T-cell (primary cell): ENCODE data around the gene SHMT1. TPM values are rescaled to one million over a fixed set of nuclear protein-coding genes. Genes with fewer than 3 reads are reported as not detected.
A peak's percentile ranks its signal among the peaks of the same experiment; 100 is the strongest.
"Not testable (repeated sequence)": the region's sequence is repeated elsewhere in the genome, so short reads cannot be mapped to it uniquely, and the experiment has no call there.

Experiments
- ATAC-seq, 4 experiments: fragments of 200-7000 bp in 3 of 4; fragments of 150-1000 bp in 1 of 4; cut with Tn5 transposase; replicated peaks in 1 of 4; 1 replicate in 3 of 4; 2 replicates in 1 of 4; pipeline ENCODE4 v1.10.0; 2021; ENCODE audit warnings: moderate library complexity in 3 of 4, mild to moderate bottlenecking in 2 of 4, moderate number of reproducible peaks in 1 of 4
- CTCF ChIA-PET, 2 donors: fragments of 300-600 bp; sonication (Branson Sonifier 250); formaldehyde crosslinking; loops; one replicate each; lab custom pipeline; 2022; ENCODE audit warnings: antibody characterized with exemption in 2 of 2; lab: Charles Lee
- POLR2A ChIA-PET, 2 donors: fragments of 300-600 bp; sonication (Branson Sonifier 250); formaldehyde crosslinking; loops; one replicate each; lab custom pipeline; 2022; ENCODE audit warnings: antibody characterized with exemption in 2 of 2; lab: Charles Lee
- DNase-seq, 35 experiments: peaks; one replicate each; pipeline versions ENCODE4 v3.0.0 to v3.0.0-alpha.2; 2013 to 2023
- H3K27ac ChIP-seq: one replicate; pipeline ENCODE4 v1.5.1; 2013; ENCODE audit warnings: low read length
- H3K27me3 ChIP-seq, 2 experiments: replicated peaks in 1 of 2; 1 replicate in 1 of 2; 2 replicates in 1 of 2; pipeline versions ENCODE4 v1.6.1 to v1.7.0; 2013; ENCODE audit warnings: low read length in 1 of 2, mixed read lengths in 1 of 2; ENCODE audit not compliant: control insufficient read depth in 2 of 2, insufficient read depth in 2 of 2; ENCODE audit errors: extremely low read depth in 1 of 2
- H3K36me3 ChIP-seq, 2 donors: 1 replicate in 1 of 2; 2 replicates in 1 of 2; pipeline versions ENCODE4 v1.6.1 to v1.7.0; 2013; ENCODE audit warnings: low read length in 1 of 2; ENCODE audit not compliant: control insufficient read depth in 2 of 2, insufficient read depth in 1 of 2; ENCODE audit errors: extremely low read depth in 1 of 2
- H3K4me1 ChIP-seq, 2 experiments: 1 replicate in 1 of 2; 2 replicates in 1 of 2; pipeline versions ENCODE4 v1.6.1 to v1.7.0; 2013; ENCODE audit warnings: low read length in 2 of 2, mixed read lengths in 1 of 2; ENCODE audit not compliant: insufficient read depth in 2 of 2, control insufficient read depth in 1 of 2; ENCODE audit errors: extremely low read depth in 1 of 2
- H3K4me3 ChIP-seq, 2 donors: 1 replicate in 1 of 2; 2 replicates in 1 of 2; pipeline versions ENCODE4 v1.5.1 to v1.7.0; 2013; ENCODE audit warnings: mild to moderate bottlenecking in 2 of 2, low read length in 1 of 2, moderate library complexity in 1 of 2; ENCODE audit not compliant: control insufficient read depth in 1 of 2; ENCODE audit errors: extremely low read depth in 1 of 2
- H3K9me3 ChIP-seq: 2 replicates; pipeline ENCODE4 v1.7.0; 2013
- H3K27ac Mint-ChIP-seq, 2 donors: one replicate each; pipeline ENCODE4 v1.8.0; 2020 to 2021; ENCODE audit warnings: mild to moderate bottlenecking in 2 of 2, mixed read lengths in 2 of 2
- H3K27me3 Mint-ChIP-seq, 2 donors: one replicate each; pipeline ENCODE4 v1.8.0; 2021 to 2022; ENCODE audit warnings: mixed read lengths in 2 of 2
- H3K36me3 Mint-ChIP-seq: one replicate; pipeline ENCODE4 v1.8.0; 2021; ENCODE audit warnings: mixed read lengths
- H3K4me1 Mint-ChIP-seq, 3 donors: one replicate each; pipeline ENCODE4 v1.8.0; 2020 to 2022; ENCODE audit warnings: mixed read lengths in 3 of 3, mild to moderate bottlenecking in 1 of 3
- H3K4me3 Mint-ChIP-seq, 3 donors: one replicate each; pipeline ENCODE4 v1.8.0; 2020 to 2022; ENCODE audit warnings: mild to moderate bottlenecking in 3 of 3, mixed read lengths in 3 of 3, moderate library complexity in 3 of 3
- H3K9me3 Mint-ChIP-seq, 3 donors: one replicate each; pipeline ENCODE4 v1.8.0; 2020 to 2022; ENCODE audit warnings: mixed read lengths in 3 of 3
- WGBS: methylation state at CpG from one replicate; pipeline ENCODE4 v1.1.5; 2013; ENCODE audit warnings: missing lambda C conversion rate; ENCODE audit not compliant: insufficient coverage; 5-methylcytosine and 5-hydroxymethylcytosine counted together
- total RNA-seq, 35 experiments: library from RNA in 6 of 35; stranded (reverse) in 6 of 35; fragments of 120-200 nt in 1 of 35; gene quantifications; one replicate each; pipeline versions ENCODE4 v1.2.1 to v1.2.4 and lab custom pipeline; 2013 to 2026

Gene SHMT1
- total RNA-seq, 5 donors from 2014 or later (not counting 1 experiment from before 2014, with no cell fraction given), result 8.3 to 14.7 (median 13.1) TPM

DNA sequence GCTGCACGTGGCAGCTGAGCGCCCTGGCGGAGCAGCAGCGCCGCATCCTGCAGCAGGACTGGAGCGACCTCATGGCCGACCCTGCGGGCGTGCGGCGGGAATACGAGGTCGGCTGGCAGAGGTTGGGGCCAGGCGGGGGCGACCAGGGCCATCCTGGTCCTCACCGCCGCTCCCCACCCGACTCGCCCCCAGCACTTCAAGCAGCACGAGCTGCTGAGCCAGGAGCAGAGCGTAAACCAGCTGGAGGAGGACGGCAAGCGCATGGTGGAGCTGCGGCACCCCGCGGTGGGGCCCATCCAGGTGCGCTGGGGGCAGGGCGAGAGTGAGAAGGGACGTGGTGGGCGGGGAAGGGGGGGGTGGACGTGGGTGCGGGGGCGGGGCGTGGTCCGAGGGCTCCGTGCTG is 19.7 kb upstream of the SHMT1 start:
- H3K27me3 ChIP-seq, result peaks cover 0 to 34% of the 10 kb centered on the region in 2 experiments
- DNase-seq, result peak in 15 of 35 experiments; percentile 6 to 41 (median 18)
- H3K27ac Mint-ChIP-seq, H3K4me1 Mint-ChIP-seq, H3K4me3 ChIP-seq, H3K36me3 Mint-ChIP-seq, H3K9me3 ChIP-seq, H3K9me3 Mint-ChIP-seq, H3K36me3 ChIP-seq, H3K4me1 ChIP-seq, POLR2A ChIA-PET, H3K27ac ChIP-seq, CTCF ChIA-PET: not testable (repeated sequence)
- WGBS, result 26% methylated on average over 20 of the region's 36 CpGs
- peak; percentile 52 to 89 (median 68) for ATAC-seq
- Mint-ChIP-seq H3K4me3 (peak overlapping the region in 1 of 3 donors; percentile 61), H3K27me3 (peaks cover 5 to 11% of the 10 kb centered on the region in 2 donors)

DNA sequence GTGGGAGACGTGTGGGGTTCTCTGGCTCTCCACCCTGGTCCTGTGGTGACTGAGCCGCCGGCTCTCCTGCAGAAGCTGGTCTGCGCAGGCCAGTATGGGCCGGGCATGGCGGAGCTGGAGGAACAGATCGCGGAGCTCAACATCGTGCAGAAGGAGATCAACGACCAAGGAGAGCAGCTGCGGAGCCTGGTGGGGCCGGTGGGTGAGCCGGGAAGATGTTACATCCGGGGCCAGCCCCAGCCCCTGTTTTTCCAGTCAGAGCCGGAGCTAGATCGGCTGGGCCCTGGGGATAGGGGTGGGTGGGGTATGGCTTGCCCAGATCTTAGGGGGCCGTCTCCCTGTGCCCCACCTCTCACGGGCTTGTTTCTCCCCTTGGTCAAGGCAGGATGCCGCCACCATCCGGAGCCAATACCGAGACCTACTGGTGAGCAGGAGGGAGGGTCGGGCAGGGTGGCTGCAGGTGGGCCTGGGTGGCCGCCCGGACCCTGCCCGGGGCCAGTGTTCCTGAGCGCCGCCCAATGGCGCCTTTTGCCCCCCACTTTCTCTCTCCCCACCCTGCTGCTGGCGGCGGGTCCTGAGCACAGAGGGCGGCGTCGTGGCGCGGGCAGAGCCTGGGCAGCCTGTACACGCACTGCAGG is 19.2 kb upstream of the SHMT1 start:
- H3K4me3 ChIP-seq, result no peak overlapping the region
- CTCF ChIA-PET, result no interaction called here
- 69% methylated on average over 33 of the region's 36 CpGs for WGBS

DNA sequence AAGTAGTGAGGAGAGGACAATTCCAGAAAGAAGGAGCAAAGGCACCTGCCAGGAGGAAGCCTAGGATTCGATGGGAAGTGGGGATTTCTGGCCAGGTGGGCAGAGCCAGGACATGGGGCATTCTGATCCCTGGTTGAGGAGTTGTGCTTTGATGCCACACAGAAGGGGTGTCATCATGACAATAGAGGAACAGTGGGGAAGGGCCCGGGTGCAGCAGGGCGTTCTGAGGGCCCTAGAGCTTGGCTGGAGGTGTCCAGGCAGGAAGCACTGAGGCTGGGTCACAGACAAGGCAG is 18.5 kb upstream of the SHMT1 start:
- Histone ChIP-seq H3K27me3 (peaks cover 0 to 34% of the 10 kb centered on the region in 2 experiments), H3K36me3 (no peaks in the 10 kb centered on the region), H3K4me1 (peaks cover 0 to 16% of the 10 kb centered on the region in 2 experiments), H3K9me3 (no peaks in the 10 kb centered on the region), H3K27ac (no peak overlapping the region), H3K4me3 (no peak overlapping the region)
- Mint-ChIP-seq H3K9me3 (no peaks in the 10 kb centered on the region), H3K4me1 (peaks cover 2 to 11% (median 7%) of the 10 kb centered on the region in 3 donors), H3K4me3 (peak overlapping the region in 2 of 3 donors; percentile 31 to 61), H3K27ac (no peak overlapping the region), H3K36me3 (no peaks in the 10 kb centered on the region), H3K27me3 (peaks cover 5 to 11% of the 10 kb centered on the region in 2 donors)
- ChIA-PET CTCF (no interaction called here), POLR2A (no interaction called here)
- ATAC-seq, result no peak
- WGBS, result 86% methylated on average over 3 of the region's 3 CpGs
- no peak for DNase-seq

More for the DNA sequence above, 19.2 kb upstream of the SHMT1 start:
- no peaks in the 10 kb centered on the region for H3K9me3 ChIP-seq
- H3K27me3 Mint-ChIP-seq, result peaks cover 5 to 11% of the 10 kb centered on the region in 2 donors
- peaks cover 0 to 12% of the 10 kb centered on the region in 2 experiments for H3K4me1 ChIP-seq
- no peaks in the 10 kb centered on the region for H3K36me3 ChIP-seq
- peak overlapping the region in 1 of 3 donors; percentile 61 for H3K4me3 Mint-ChIP-seq
- POLR2A ChIA-PET, result no interaction called here
- no peaks in the 10 kb centered on the region for H3K9me3 Mint-ChIP-seq
- ATAC-seq (peak in 1 of 4 experiments; percentile 26), DNase-seq (no peak)
- H3K4me1 Mint-ChIP-seq, result peaks cover 2 to 9% (median 7%) of the 10 kb centered on the region in 3 donors
- peak overlapping the region in 1 of 2 donors; percentile 8 for H3K27ac Mint-ChIP-seq
- peaks cover 0 to 34% of the 10 kb centered on the region in 2 experiments for H3K27me3 ChIP-seq
- no peaks in the 10 kb centered on the region for H3K36me3 Mint-ChIP-seq
- H3K27ac ChIP-seq, result no peak overlapping the region

DNA sequence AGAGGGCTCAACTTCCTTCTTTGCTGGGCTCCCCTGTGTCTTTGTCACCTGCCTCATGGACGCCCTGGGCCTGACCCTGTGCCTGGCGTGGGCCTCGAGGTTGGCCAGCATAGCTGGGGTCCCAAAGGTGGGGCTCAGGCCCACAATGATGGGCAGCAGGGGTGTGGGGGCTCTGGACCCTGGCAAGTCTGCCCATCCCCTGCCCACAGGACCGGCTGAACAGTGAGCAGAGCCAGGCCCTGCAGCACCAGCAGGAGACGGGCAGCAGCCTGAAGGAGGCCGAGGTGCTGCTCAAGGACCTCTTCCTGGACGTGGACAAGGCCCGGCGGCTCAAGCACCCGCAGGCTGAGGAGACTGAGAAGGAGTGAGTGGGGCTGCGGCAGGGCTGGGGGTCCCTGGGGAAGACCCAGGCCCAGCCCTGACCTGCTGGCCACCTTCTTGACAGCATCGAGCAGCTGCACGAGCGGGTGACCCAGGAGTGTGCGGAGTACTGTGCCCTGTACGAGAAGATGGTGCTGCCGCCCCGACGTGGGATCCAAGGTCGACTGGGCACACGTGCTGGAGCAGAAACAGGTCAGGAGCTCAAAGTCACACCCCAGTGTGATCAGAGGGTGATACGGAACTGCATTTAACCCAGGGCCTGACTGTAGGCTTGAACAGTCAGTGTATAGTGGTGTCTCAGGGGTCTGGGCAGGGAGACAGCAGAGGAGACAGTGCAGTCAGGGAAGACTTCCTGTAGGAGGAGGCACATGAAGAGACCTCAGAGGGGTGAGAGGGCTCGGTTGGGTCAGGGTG is 18.0 kb upstream of the SHMT1 start:
- H3K27ac Mint-ChIP-seq, result no peak overlapping the region
- H3K4me3 ChIP-seq, result no peak overlapping the region
- peaks cover 0 to 16% of the 10 kb centered on the region in 2 experiments for H3K4me1 ChIP-seq
- H3K4me1 Mint-ChIP-seq, result peaks cover 2 to 11% (median 7%) of the 10 kb centered on the region in 3 donors
- no peak for ATAC-seq
- H3K36me3 ChIP-seq, result no peaks in the 10 kb centered on the region
- peaks cover 0 to 36% of the 10 kb centered on the region in 2 experiments for H3K27me3 ChIP-seq
- peak overlapping the region in 2 of 3 donors; percentile 31 to 61 for H3K4me3 Mint-ChIP-seq
- 87% methylated on average over 23 of the region's 23 CpGs for WGBS
- no peaks in the 10 kb centered on the region for H3K9me3 ChIP-seq
- ChIA-PET CTCF (no interaction called here), POLR2A (no interaction called here)
- H3K27me3 Mint-ChIP-seq, result peaks cover 5 to 11% of the 10 kb centered on the region in 2 donors
- no peak for DNase-seq
- no peak overlapping the region for H3K27ac ChIP-seq
- no peaks in the 10 kb centered on the region for H3K9me3 Mint-ChIP-seq
- no peaks in the 10 kb centered on the region for H3K36me3 Mint-ChIP-seq

DNA sequence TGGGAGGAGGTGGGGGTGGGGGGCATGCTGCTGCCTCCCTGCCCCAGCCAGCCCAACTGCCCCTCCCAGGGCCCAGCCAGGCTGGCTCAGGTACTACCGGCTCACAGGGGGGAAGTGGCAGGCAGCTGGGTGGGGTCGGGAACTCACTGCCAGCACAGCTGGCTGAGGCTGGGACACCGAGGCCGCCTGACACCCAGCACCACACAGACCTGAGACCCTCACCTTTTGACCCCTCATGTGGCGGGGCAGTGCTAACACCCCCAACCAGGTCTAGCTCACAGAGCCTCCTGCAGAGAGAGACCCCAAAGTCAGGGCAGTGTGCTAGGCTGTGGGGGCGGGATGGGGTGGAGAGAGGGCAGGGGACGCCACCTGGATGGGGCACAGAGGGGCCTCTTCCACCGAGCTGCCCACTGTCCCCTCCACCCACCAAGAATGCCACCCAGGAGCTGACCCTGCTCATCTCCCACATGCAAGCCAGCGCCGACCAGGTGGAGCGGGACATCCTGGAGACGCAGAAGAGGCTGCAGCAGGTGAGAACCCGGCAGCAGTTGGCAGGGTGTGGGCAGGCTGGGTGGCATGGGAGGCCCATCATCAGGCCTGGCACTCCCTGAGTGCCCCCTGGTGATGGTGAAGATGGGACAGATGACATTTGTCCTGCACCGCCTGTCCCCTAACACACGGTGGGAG is 17.3 kb upstream of the SHMT1 start:
- H3K9me3 Mint-ChIP-seq, result no peaks in the 10 kb centered on the region
- 81% methylated on average over 8 of the region's 15 CpGs for WGBS
- POLR2A ChIA-PET, result no interaction called here
- H3K36me3 Mint-ChIP-seq, result no peaks in the 10 kb centered on the region
- Histone ChIP-seq H3K4me3 (no peak overlapping the region), H3K27ac (no peak overlapping the region), H3K4me1 (peaks cover 0 to 16% of the 10 kb centered on the region in 2 experiments), H3K27me3 (peaks cover 0 to 38% of the 10 kb centered on the region in 2 experiments), H3K36me3 (no peaks in the 10 kb centered on the region), H3K9me3 (no peaks in the 10 kb centered on the region)
- CTCF ChIA-PET, result no interaction called here
- no peak for DNase-seq
- peaks cover 2 to 11% (median 7%) of the 10 kb centered on the region in 3 donors for H3K4me1 Mint-ChIP-seq
- ATAC-seq, result no peak
- H3K4me3 Mint-ChIP-seq, result no peak overlapping the region
- peaks cover 5 to 11% of the 10 kb centered on the region in 2 donors for H3K27me3 Mint-ChIP-seq
- H3K27ac Mint-ChIP-seq, result no peak overlapping the region
